ENCODE data around the gene OLIG3. TPM values are rescaled to one million over a fixed set of nuclear protein-coding genes. Genes with fewer than 3 reads are reported as not detected.

OLIG3 gene
- total RNA-seq, 4 donors from 2014 or later: not detected

GRCh38 chr6:137536104-137536773, 42.0 kb upstream of the OLIG3 start:
- no peak for ATAC-seq

GRCh38 chr6:137531376-137532092, 37.3 kb upstream of the OLIG3 start:
- TF ChIP-seq POLR2A (IDR thresholded peaks at IDR 0.05) (no peak), CTCF (IDR thresholded peaks at IDR 0.05 in 4 of 5, conservative IDR thresholded peaks at IDR 0.05 in 1 of 5) (no peak)
- ATAC-seq (no peak), DNase-seq (no peak)
- H3K36me3 ChIP-seq: no peaks in the 10 kb centered on the region
- peaks cover 0 to 3% (median 0%) of the 10 kb centered on the region in 3 donors for H3K9me3 ChIP-seq
- H3K4me1 ChIP-seq: no peaks in the 10 kb centered on the region
- intact Hi-C loops (cut with DNase I; ENCODE audit: low total_unique reads) (no loop called here), in situ Hi-C loops (cut with MboI; ENCODE audit: low sequenced_read_pairs in 4 of 4) (no loop called here)
- no peaks in the 10 kb centered on the region for H3K27me3 ChIP-seq
- H3K4me3 ChIP-seq: no peak overlapping the region
- no peak overlapping the region for H3K27ac ChIP-seq

More at GRCh38 chr6:137536104-137536773, 42.0 kb upstream of the OLIG3 start:
- Histone ChIP-seq H3K4me3 (no peak overlapping the region), H3K4me1 (no peaks in the 10 kb centered on the region), H3K27ac (no peak overlapping the region), H3K36me3 (no peaks in the 10 kb centered on the region), H3K9me3 (no peaks in the 10 kb centered on the region), H3K27me3 (no peaks in the 10 kb centered on the region)
- in situ Hi-C loops (cut with MboI; ENCODE audit: low sequenced_read_pairs in 4 of 4) (no loop called here), intact Hi-C loops (cut with DNase I; ENCODE audit: low total_unique reads) (no loop called here)
- DNase-seq: no peak
- TF ChIP-seq CTCF (IDR thresholded peaks at IDR 0.05 in 4 of 5, conservative IDR thresholded peaks at IDR 0.05 in 1 of 5) (no peak), POLR2A (IDR thresholded peaks at IDR 0.05) (no peak)

GRCh38 chr6:137530404-137530803, 36.2 kb upstream of the OLIG3 start:
- intact Hi-C loops (cut with DNase I; ENCODE audit: low total_unique reads): no loop called here

GRCh38 chr6:137522831-137523230, 28.6 kb upstream of the OLIG3 start:
- intact Hi-C loops (cut with DNase I; ENCODE audit: low total_unique reads) (no loop called here), in situ Hi-C loops (cut with MboI; ENCODE audit: low sequenced_read_pairs in 4 of 4) (no loop called here)
- H3K36me3 ChIP-seq: no peaks in the 10 kb centered on the region
- H3K4me3 ChIP-seq: no peak overlapping the region
- peaks cover 9 to 18% (median 17%) of the 10 kb centered on the region in 3 donors for H3K27me3 ChIP-seq
- no peak overlapping the region for H3K27ac ChIP-seq
- TF ChIP-seq CTCF (IDR thresholded peaks at IDR 0.05 in 4 of 5, conservative IDR thresholded peaks at IDR 0.05 in 1 of 5) (no peak), POLR2A (IDR thresholded peaks at IDR 0.05) (no peak)
- H3K4me1 ChIP-seq: no peaks in the 10 kb centered on the region
- DNase-seq (no peak), ATAC-seq (no peak)
- H3K9me3 ChIP-seq: peaks cover 0 to 5% (median 0%) of the 10 kb centered on the region in 3 donors

More at GRCh38 chr6:137530404-137530803, 36.2 kb upstream of the OLIG3 start:
- no peak for ATAC-seq
- Histone ChIP-seq H3K36me3 (no peaks in the 10 kb centered on the region), H3K27me3 (no peaks in the 10 kb centered on the region), H3K4me3 (no peak overlapping the region), H3K27ac (no peak overlapping the region), H3K4me1 (no peaks in the 10 kb centered on the region), H3K9me3 (peaks cover 0 to 5% (median 0%) of the 10 kb centered on the region in 3 donors)
- TF ChIP-seq CTCF (IDR thresholded peaks at IDR 0.05 in 4 of 5, conservative IDR thresholded peaks at IDR 0.05 in 1 of 5) (no peak), POLR2A (IDR thresholded peaks at IDR 0.05) (no peak)
- in situ Hi-C loops (cut with MboI; ENCODE audit: low sequenced_read_pairs in 4 of 4): no loop called here
- no peak for DNase-seq

Measured in gastrocnemius medialis (tissue), 4 donors.